ENCODE measurements around the gene ZNF540. TPM values are rescaled to one million over a fixed set of nuclear protein-coding genes. Genes with fewer than 3 reads are reported as not detected.

The ZNF540 gene
- polyA plus RNA-seq, 4 donors, result 2.9 to 6.3 (median 4.9) TPM

Other genes starting within 250 kb of the ZNF540 start
- 10 to 100 TPM in 2 of 4 donors, 1 to 10 TPM in 2; 7.2 to 17.2 (median 10.5) TPM for gene ZNF527, start 223.8 kb upstream of the ZNF540 start, polyA plus RNA-seq (ENCODE audit: insufficient read length in 4 of 4)
- gene ZNF569, start 127.4 kb upstream of the ZNF540 start, polyA plus RNA-seq (ENCODE audit: insufficient read length in 4 of 4), result 10 to 100 TPM; 10.1 to 13.6 (median 12.8) TPM
- 10 to 100 TPM in 3 of 4 donors, 1 to 10 TPM in 1; 9.2 to 11.2 (median 10.2) TPM for gene ZNF570, start 125.5 kb upstream of the ZNF540 start, polyA plus RNA-seq (ENCODE audit: insufficient read length in 4 of 4)
- 10 to 100 TPM; 15.8 to 38.0 (median 27.1) TPM for gene ZNF793, start 87.9 kb upstream of the ZNF540 start, polyA plus RNA-seq (ENCODE audit: insufficient read length in 4 of 4)
- 10 to 100 TPM in 1 of 4 donors, 1 to 10 TPM in 3; 8.1 to 13.2 (median 9.5) TPM for gene ZNF571, start 84 bp upstream of the ZNF540 start, polyA plus RNA-seq (ENCODE audit: insufficient read length in 4 of 4)
- 10 to 100 TPM; 21.8 to 26.9 (median 23.5) TPM for gene ZFP30, start 60.6 kb downstream of the ZNF540 start, polyA plus RNA-seq (ENCODE audit: insufficient read length in 4 of 4)
- 10 to 100 TPM; 11.6 to 14.1 (median 12.6) TPM for gene ZNF607, start 124.9 kb downstream of the ZNF540 start, polyA plus RNA-seq (ENCODE audit: insufficient read length in 4 of 4)
- gene ZNF573, start 184.7 kb downstream of the ZNF540 start, polyA plus RNA-seq (ENCODE audit: insufficient read length in 4 of 4), result 10 to 100 TPM in 3 of 4 donors, 1 to 10 TPM in 1; 9.6 to 26.4 (median 16.8) TPM

All from left renal cortex interstitium (tissue), 4 donors.